ENCODE data around the gene SOX5.

Gene SOX5

DNA sequence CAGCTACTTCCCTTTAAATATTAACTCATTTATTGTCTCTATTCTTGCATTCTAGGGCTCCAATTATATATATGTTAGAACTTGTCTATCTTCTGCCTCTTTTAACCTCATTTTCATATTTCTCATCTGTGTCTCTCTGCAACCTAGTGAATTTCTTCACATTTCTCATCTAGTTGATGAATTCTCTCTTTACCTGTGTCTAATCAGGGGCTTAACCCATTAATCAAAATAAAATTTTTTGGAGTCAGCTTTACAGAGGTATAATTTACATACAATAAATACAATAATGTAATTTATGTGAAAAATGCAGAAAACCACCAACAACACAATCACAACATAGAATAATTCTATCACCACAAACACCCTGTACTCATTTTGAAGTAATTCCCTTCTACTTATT lies 255.2 kb downstream of the SOX5 start:
- no peak overlapping the region for H3K4me3 ChIP-seq (ENCODE audit: low read depth, low read length)
- no peak for DNase-seq (ENCODE audit: low read depth)
- TF ChIP-seq CTCF (IDR thresholded peaks at IDR 0.05; ENCODE audit: low read depth, low read length, missing control alignments), result no peak

DNA sequence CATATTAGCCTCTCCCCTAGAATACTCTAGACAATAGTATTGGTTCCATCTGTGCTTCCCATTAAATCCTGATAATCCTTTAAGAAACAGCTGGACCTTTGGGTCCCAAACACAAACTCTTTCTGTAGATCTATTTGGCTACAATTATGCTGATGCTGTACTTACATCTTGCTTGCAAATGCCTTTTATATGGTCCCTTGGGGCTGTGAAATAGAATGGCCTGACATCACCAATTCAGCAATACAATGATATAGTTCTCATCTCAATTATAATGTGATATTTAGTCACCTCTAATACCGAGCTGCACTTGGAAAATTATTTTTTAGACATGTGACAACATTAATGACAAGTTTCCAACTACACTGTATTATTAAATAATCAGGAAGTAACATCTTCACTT lies 261.5 kb downstream of the SOX5 start:
- no peak overlapping the region for H3K4me3 ChIP-seq (ENCODE audit: low read depth, low read length)
- TF ChIP-seq CTCF (IDR thresholded peaks at IDR 0.05; ENCODE audit: low read depth, low read length, missing control alignments), result no peak
- no peak for DNase-seq (ENCODE audit: low read depth)

- no peak for TF ChIP-seq CTCF (IDR thresholded peaks at IDR 0.05; ENCODE audit: low read depth, low read length, missing control alignments)
- no peak for DNase-seq (ENCODE audit: low read depth)
- no peak overlapping the region for H3K4me3 ChIP-seq (ENCODE audit: low read depth, low read length)
Observed at GRCh38 chr12:23686095-23686494, 263.4 kb downstream of the SOX5 start.

DNA sequence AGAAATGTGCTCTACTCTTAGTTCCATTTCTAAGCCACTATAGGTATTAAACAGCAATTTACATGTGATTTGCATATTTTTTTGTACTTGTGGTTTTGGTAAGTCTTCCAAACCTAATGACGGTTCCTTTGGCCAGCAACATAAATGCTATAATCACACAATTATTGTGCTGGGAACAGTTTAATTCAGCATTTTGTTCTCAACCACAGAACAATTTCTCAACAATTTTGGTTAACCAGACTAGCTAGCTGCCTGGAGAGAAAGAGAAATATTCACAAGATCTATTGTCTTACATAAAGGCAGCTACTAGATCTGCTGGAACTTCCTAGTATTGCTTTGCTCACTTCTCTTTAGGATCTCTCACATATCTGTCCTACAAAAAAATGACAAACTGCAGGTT lies 265.3 kb downstream of the SOX5 start:
- no peak for DNase-seq (ENCODE audit: low read depth)
- TF ChIP-seq CTCF (IDR thresholded peaks at IDR 0.05; ENCODE audit: low read depth, low read length, missing control alignments), result no peak
- no peak overlapping the region for H3K4me3 ChIP-seq (ENCODE audit: low read depth, low read length)

DNA sequence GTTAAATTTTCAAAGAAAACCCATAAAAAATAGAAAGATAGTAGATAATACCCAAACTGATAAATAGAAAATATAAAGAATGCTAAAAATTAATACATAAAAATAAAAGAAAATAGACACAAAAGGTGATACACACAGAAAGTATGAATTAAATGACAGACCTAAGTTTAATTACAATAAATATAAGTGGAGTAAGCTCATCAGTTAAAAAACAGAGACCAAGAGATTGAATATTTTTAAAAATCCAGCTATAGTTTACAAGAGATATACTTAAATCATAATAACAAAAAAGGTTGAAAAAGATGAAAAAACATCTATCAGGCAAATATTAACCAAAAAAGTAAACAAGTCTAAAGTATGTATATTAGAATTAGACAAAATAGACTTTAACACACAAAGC lies 268.2 kb downstream of the SOX5 start:
- no peak for DNase-seq (ENCODE audit: low read depth)
- H3K4me3 ChIP-seq (ENCODE audit: low read depth, low read length), result no peak overlapping the region
- no peak for TF ChIP-seq CTCF (IDR thresholded peaks at IDR 0.05; ENCODE audit: low read depth, low read length, missing control alignments)

DNA sequence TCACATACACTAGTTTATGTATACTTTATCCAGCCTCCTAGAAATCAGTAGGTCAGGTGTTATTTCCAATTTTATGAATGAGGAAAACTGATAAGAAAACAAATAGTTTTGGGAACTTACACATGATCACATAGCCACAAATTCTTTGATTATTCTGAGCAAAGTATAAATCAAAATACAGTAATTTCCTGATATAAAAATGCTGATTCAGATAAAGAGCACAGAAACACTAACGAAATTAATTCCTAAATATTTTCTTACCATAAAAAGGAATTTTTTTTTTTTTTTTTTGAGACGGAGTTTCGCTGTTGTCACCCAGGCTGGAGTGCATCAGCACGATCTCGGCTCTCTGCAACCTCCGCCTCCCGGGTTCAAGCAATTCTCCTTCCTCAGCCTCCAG lies 275.4 kb downstream of the SOX5 start:
- DNase-seq (ENCODE audit: low read depth), result no peak
- no peak overlapping the region for H3K4me3 ChIP-seq (ENCODE audit: low read depth, low read length)
- TF ChIP-seq CTCF (IDR thresholded peaks at IDR 0.05; ENCODE audit: low read depth, low read length, missing control alignments), result no peak

- DNase-seq (ENCODE audit: low read depth), result no peak
- no peak for TF ChIP-seq CTCF (IDR thresholded peaks at IDR 0.05; ENCODE audit: low read depth, low read length, missing control alignments)
- H3K4me3 ChIP-seq (ENCODE audit: low read depth, low read length), result no peak overlapping the region
Observed at GRCh38 chr12:23671881-23672280, 277.6 kb downstream of the SOX5 start.

Data from GM12864 (cell line).